HCT116 (cell line): ENCODE measurements around the gene RNF212B.
"Not testable (repeated sequence)": the region's sequence is repeated elsewhere in the genome, so short reads cannot be mapped to it uniquely, and the experiment has no call there.

Source experiments
- CTCF ChIP-seq, 3 experiments: fragments of 200-600 bp in 1 of 3; sonication (generic) in 1 of 3; IDR thresholded peaks in 2 of 3; conservative IDR thresholded peaks in 1 of 3; 2 replicates each; pipeline ENCODE4 v1.5.1; 2012 to 2017; ENCODE audit warnings: low read depth in 2 of 3, low read length in 2 of 3, antibody characterized with exemption in 1 of 3, borderline replicate concordance in 1 of 3, control low read depth in 1 of 3, mild to moderate bottlenecking in 1 of 3, mixed read lengths in 1 of 3, mixed run types in 1 of 3, moderate library complexity in 1 of 3; ENCODE audit not compliant: insufficient read depth in 1 of 3
- EGR1 ChIP-seq: IDR thresholded peaks from 2 replicates; pipeline ENCODE4 v1.6.1; 2012; ENCODE audit warnings: low read depth
- EZH2 ChIP-seq: fragments of 200-600 bp; sonication (generic); IDR thresholded peaks from 2 replicates; pipeline ENCODE4 v1.6.1; 2017; ENCODE audit warnings: antibody characterized with exemption, mixed run types
- EZH2phosphoT487 ChIP-seq: fragments of 200-600 bp; IDR thresholded peaks from 2 replicates; pipeline ENCODE4 v1.6.1; 2018; ENCODE audit warnings: antibody characterized with exemption, borderline replicate concordance
- POLR2A ChIP-seq: IDR thresholded peaks from 2 replicates; pipeline ENCODE4 v1.7.0; 2011; ENCODE audit warnings: borderline replicate concordance; ENCODE audit not compliant: insufficient read depth, insufficient read length; ENCODE audit errors: extremely low read depth

DNA sequence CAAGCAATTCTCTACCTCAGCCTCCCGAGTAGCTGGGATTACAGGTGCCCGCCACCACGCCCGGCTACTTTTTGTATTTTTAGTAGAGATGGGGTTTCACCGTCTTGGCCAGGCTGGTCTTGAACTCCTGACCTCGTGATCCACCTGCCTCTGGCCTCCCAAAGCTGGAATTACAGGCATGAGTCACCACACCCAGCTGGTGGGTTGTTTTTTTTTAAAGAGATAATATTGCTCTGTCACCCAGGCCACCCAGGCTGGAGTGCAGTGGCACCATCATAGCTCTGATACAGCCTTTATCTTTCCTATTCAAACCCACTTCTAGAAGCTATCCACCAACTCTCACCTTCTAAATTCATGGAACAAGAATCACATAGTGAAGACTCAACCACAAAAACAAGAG, 40.2 kb downstream of the RNF212B start:
- TF ChIP-seq CTCF (IDR thresholded peaks at IDR 0.05 in 2 of 3, conservative IDR thresholded peaks at IDR 0.05 in 1 of 3; ENCODE audit: borderline replicate concordance in 1 of 3, insufficient read depth in 1 of 3, low read depth in 2 of 3, low read length in 2 of 3); EZH2phosphoT487; EZH2; POLR2A; EGR1: not testable (repeated sequence)
